ENCODE data around the gene SH3BGRL. TPM values are rescaled to one million over a fixed set of nuclear protein-coding genes. Genes with fewer than 3 reads are reported as not detected.
"Not testable (repeated sequence)": the region's sequence is repeated elsewhere in the genome, so short reads cannot be mapped to it uniquely, and the experiment has no call there.

The SH3BGRL gene
- total RNA-seq, 1 donor from 2014 or later: 140 TPM

DNA sequence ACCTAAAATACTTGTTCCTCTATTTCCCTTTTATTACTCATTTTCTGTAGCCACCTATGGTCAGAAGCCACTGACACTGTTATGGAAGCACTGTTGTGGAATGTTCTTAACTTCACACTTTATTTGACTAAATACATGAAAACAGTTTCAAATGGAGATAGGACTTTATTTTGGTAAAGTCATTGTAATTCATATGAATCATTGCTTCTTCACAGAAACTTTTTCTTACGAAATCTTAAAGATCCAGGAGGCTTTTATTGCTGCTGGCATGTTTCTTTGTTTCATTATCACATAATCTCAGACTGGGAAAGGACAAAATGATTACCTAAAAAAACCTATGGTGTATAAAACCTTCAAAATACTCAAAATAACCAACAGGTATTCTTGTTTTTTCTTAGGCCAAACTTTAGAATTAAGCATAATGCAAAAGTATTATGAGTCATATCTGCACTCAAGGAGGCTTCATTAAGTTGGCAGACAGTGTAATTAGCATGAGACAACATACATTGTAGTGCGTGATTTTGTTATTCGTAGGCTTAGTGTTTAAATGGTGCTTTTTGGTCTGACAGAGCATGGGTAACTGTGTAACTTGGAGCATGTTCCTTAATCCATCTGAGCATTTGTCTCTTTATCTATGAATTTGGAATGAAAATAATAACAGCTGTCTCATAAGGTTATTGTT is 58.0 kb downstream of the SH3BGRL start:
- no peak for DNase-seq (ENCODE audit: low spot score)

- no peak for DNase-seq (ENCODE audit: low spot score)
Observed at GRCh38 chrX:81261576-81261975, 59.7 kb downstream of the SH3BGRL start.

GRCh38 chrX:81263059-81263458 is 61.2 kb downstream of the SH3BGRL start:
- no peak for DNase-seq (ENCODE audit: low spot score)

DNA sequence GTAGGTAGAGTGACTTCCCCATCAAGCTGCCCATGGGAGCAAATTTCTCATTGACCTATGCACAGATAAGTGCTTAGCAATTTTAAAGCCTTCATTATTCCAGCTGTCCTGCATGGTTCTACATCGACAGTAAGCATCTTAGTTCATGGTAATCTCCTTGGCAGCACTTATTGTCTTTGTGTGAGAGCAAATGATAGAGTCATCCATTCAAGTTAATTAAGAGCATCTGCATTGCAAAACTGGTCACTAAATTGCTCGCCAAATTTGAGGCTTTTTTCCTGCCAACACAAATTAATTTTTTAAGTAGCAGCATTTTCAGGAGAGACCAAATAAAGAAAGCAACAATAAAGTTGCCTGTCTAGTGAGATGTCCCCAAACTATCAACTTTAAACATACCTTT is 76.7 kb downstream of the SH3BGRL start:
- no peak for DNase-seq (ENCODE audit: low spot score)

- DNase-seq (ENCODE audit: low spot score): no peak
Observed at GRCh38 chrX:81280148-81280547, 78.2 kb downstream of the SH3BGRL start.

DNA sequence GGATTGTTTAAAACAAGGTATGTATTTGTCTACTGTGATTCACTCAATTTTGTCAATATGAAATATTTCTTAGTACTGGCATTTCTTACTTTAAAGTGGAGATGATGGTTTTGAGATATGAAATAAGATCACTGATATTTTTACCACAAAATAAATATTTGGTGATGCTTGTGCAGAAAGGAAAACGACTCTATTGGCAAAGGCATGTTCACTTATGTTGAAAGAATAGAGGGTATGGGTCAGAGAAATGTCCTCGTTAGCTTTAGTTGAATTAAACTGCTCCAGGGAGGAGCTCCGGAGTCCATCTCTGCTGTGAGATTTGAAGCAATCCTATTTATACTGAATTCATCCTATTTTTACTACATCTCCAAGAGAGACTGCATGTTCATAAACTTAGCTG is 84.2 kb downstream of the SH3BGRL start:
- DNase-seq (ENCODE audit: low spot score): no peak

DNA sequence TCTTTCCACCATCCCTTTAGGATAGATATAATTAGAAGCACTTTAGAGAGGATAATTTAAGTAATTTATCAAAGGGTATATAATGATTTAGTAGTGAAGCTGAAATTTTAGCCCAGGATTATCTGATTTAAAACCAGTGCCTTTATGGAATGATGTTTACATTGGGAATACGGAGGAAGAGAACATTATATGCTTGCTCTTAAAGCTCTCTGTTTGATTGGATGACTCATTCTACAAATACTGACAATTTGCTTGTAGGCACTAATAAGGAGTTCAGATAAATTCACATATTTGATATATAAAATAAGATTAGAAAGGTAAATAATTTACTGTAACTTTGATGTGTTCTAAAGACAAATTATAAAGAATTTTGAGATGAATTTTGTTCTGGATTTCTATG is 84.7 kb downstream of the SH3BGRL start:
- no peak for DNase-seq (ENCODE audit: low spot score)

DNA sequence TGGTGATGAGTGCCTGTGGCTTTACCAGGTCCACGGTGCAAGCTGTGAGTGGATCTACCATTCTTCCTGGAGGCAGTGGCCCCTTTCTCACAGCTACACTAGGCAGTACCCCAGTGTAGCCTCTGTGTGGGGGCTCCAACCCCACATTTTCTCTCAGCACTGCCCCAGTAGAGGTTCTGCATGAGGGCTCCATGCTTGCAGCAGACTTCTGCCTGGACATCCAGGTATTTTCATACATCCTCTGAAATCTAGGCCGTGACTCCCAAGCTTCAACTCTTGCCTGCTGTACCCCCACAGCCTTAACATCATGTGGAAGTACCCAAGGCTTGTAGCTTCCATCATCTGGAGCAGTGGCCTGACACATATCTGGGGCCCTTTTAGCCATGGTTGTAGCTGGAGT is 90.1 kb downstream of the SH3BGRL start:
- DNase-seq (ENCODE audit: low spot score): no peak

- no peak for DNase-seq (ENCODE audit: low spot score)
Observed at GRCh38 chrX:81294101-81294500, 92.2 kb downstream of the SH3BGRL start.

DNA sequence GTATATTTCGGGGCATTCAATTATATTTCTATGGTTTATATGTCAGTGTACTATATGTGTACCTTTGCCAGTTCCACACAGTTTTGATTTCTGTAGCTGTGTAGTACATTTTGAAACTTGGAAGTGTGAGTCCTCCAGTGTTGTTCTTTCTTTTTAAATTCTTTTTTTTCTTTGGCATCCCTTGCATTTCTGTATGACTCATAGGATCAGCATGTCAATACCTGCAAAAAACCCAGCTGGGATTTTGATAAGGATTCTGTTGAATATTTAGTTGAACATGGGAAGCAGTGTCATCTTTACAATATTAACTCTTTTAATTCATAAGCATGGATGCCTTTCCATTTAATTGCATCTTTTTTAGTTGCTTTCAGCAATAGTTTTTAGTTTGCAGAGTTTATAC is 100.0 kb downstream of the SH3BGRL start:
- no peak for DNase-seq (ENCODE audit: low spot score)

GRCh38 chrX:81304563-81304962 is 102.7 kb downstream of the SH3BGRL start:
- DNase-seq (ENCODE audit: low spot score): no peak

DNA sequence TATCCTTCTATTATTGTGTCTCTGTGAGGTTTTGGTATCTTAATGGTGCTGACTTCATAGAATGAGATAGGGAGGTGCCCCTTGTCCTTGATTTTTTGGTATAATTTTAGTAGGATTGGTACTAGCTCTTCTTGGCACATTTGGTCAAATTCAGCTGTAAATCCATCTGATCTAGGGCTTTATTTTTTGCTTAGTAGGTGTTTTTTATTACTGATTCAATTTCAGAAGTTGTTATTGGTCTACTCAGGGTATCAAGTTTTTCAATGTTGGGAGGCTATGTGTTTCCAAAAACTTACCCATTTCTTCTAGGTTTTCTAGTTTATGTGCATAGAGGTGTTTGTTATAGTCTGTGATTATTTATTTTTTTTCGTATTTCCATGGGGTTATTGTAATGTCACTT is 103.3 kb downstream of the SH3BGRL start:
- no peak for DNase-seq (ENCODE audit: low spot score)

DNA sequence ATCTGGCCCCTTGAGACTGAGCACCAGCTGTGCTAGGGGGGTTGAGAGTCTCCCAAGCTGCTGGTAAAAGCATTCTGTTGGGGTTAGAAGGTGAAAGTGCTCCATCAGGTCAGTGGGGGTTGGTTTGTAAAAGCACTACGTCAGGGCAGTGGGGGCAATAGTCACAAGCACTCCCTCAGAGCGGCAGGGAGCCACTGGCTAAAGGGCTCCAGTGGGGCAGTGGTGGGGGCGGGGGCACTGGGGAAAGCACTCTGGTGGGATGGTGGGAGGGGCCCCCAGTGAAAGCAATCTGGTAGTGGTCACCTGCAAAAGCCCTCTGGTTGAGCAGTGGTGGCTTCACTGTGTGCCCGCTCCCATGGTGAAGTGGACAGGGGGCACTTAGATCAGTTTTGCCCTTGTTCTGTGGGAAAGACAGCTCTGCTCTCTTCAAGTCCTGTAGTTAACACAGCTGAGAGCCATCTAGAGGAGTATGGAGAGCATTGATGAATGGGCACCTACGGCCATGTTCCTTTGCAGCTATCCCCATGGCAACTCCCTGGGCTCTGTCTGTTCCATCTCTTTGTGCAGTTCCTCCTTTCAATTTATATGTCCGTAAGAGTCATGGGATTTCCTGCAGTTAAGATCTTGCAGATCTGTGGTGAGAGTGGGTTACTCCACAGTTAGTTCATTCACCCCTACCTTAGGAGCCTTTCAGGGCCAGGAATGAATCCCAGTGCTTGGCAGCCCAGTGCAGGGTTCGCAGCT is 106.4 kb downstream of the SH3BGRL start:
- no peak for DNase-seq (ENCODE audit: low spot score)

DNA sequence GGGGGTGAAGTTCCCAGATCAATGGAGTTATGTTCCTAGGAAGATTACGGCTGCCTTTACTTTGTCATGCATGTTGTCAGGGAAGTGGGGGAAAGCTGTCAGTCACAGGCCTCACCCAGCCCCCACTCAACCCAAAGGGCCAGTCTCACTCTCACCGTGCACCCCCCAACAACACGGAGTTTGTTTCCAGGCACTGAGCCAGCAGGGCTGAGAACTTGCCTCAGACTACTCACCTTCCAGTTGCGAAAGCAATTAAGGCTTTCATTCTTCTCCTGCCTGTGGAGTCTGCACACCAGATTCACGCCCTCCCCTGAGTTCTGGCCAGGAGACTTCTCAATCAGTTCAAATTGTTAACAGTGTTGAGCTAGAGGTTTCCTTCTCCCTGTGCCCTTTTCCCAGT is 114.3 kb downstream of the SH3BGRL start:
- no peak for DNase-seq (ENCODE audit: low spot score)

- not testable (repeated sequence) for DNase-seq (ENCODE audit: low spot score)
Observed at GRCh38 chrX:81331653-81332052, 129.8 kb downstream of the SH3BGRL start.

DNA sequence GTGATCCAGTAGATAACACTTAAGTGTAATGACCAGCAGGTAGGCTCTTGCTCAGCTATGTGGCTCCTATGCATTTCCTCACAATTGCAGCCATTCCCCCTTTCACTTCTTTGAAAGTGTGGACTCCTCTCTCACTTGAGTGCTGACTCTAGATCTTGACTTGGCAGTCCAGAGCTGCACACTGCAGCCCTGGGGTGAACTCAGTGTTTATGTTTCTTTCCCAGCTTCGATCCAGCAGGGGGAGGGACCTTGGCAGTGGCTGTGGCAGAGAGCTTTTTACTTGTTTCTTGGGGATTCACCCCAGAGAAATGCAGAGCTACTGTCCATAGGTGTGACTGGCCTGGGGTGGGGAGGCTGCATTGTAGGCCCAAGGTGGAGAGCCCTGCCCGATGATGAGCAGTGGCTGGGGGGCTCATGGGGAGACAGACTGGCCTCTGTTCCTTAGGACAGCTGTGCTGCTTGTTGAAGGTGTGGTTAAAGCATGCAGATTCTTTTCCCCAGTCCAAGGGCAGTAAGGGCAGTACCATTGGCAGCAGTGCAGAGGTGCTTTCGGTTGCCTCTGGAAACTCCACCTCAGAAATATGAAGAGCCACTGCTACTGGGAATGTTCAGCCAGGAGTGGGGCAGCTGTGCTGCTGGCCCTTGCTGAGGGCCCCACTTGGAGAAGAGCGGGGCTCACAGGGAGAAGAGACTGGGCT is 134.7 kb downstream of the SH3BGRL start:
- DNase-seq (ENCODE audit: low spot score): no peak

- DNase-seq (ENCODE audit: low spot score): no peak
Observed at GRCh38 chrX:81337805-81338204, 135.9 kb downstream of the SH3BGRL start.

DNA sequence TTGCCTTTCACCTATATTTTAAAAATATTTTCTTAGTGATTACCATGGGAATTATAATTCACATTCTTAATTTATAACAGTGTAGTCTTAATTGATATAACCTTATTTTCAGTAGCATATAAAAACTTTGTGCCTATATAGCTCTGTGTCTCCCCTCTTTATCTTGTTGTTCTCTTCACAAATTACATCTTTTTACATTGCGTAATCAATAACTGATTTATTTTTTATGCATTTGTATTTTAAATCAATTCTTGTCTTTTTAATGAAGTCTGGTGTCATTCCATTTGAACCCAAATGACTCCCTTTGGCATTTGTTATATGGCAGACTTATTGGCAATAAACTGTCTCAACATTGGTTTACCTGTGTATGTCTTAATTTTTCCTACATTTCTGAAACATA is 137.0 kb downstream of the SH3BGRL start:
- DNase-seq (ENCODE audit: low spot score): no peak

GRCh38 chrX:81345296-81345695 is 143.4 kb downstream of the SH3BGRL start:
- DNase-seq (ENCODE audit: low spot score): not testable (repeated sequence)

All from mucosa of gallbladder (tissue), 1 donor.